Progenitor cell of endocrine pancreas (in vitro differentiated cells): ENCODE measurements around the gene EHD3. TPM values are rescaled to one million over a fixed set of nuclear protein-coding genes. Genes with fewer than 3 reads are reported as not detected.

Source experiments
- DNase-seq: peaks from one replicate; pipeline ENCODE4 v3.0.0; 2021; ENCODE audit warnings: low spot score; ENCODE audit not compliant: unreplicated experiment
- H3K27ac Mint-ChIP-seq: 2 replicates; pipeline ENCODE4 v1.8.0; 2021; ENCODE audit warnings: mild to moderate bottlenecking, moderate library complexity, mixed read lengths
- H3K27me3 Mint-ChIP-seq: 2 replicates; pipeline ENCODE4 v1.8.0; 2021; ENCODE audit warnings: mixed read lengths
- H3K36me3 Mint-ChIP-seq: 2 replicates; pipeline ENCODE4 v1.8.0; 2022; ENCODE audit warnings: mixed read lengths; ENCODE audit not compliant: insufficient read depth
- H3K4me1 Mint-ChIP-seq: 2 replicates; pipeline ENCODE4 v1.8.0; 2021; ENCODE audit warnings: low read depth, mixed read lengths
- H3K4me3 Mint-ChIP-seq: 2 replicates; pipeline ENCODE4 v1.8.0; 2021; ENCODE audit warnings: low read depth, mild to moderate bottlenecking, moderate library complexity, mixed read lengths
- H3K9me3 Mint-ChIP-seq: 2 replicates; pipeline ENCODE4 v1.8.0; 2021; ENCODE audit warnings: low read depth, mixed read lengths
- CTCF ChIP-seq: fragments of 200-600 bp; sonication (generic); IDR thresholded peaks from one replicate; pipeline ENCODE4 v1.5.0; 2021; ENCODE audit warnings: antibody characterized with exemption, mild to moderate bottlenecking; ENCODE audit not compliant: unreplicated experiment
- total RNA-seq: library from RNA; stranded (reverse); gene quantifications from 2 replicates; pipeline ENCODE4 v1.2.1, GENCODE V29; 2021

Gene EHD3
- total RNA-seq, 1 donor from 2014 or later: 7.0 TPM

DNA sequence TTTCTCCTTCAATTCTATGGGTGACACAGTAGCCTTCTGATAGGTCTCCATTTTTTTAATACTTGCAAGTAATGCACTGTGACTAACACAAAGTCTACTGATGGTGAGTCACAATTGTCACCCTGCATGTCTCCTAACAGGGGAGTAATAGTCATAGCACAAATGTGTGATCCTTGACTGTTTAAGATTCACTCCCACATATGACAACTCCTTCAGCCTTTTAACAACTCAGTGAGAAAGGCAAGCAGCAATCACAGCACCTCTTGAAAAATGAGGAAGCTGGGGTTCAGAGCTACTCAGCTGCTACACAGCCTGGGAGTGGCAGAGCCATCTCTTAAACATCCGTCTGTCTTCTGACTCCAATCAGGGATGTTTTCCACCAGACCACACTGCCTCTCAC lies 63.8 kb downstream of the EHD3 start:
- Mint-ChIP-seq H3K36me3 (no peaks in the 10 kb centered on the region), H3K27ac (no peak overlapping the region), H3K9me3 (no peaks in the 10 kb centered on the region), H3K4me3 (no peak overlapping the region), H3K4me1 (peaks cover 13% of the 10 kb centered on the region), H3K27me3 (peaks cover 6% of the 10 kb centered on the region)
- DNase-seq: no peak
- TF ChIP-seq CTCF: no peak

DNA sequence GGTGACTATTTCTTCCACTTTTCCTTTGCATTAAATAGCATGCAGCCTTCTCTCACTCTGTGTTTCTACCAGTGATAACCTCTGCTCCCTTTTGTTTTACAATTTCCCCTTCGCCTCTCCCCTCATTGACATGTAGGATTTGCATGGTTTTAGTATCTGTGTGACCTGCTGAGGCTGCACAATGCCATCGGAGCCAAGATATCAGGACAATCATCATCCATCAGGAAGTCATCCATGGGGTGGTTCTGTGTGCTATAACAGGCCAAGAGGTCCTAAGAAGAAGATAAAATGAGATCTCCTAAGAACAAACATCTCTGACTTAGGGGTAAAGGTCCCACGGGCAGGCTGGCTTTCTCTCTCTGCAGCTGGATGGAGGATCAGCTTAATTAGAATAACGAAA lies 65.6 kb downstream of the EHD3 start:
- peaks cover 13% of the 10 kb centered on the region for H3K4me1 Mint-ChIP-seq
- no peak overlapping the region for H3K4me3 Mint-ChIP-seq
- no peak for DNase-seq
- TF ChIP-seq CTCF: no peak
- H3K27ac Mint-ChIP-seq: no peak overlapping the region
- peaks cover 6% of the 10 kb centered on the region for H3K27me3 Mint-ChIP-seq
- no peaks in the 10 kb centered on the region for H3K36me3 Mint-ChIP-seq
- no peaks in the 10 kb centered on the region for H3K9me3 Mint-ChIP-seq

DNA sequence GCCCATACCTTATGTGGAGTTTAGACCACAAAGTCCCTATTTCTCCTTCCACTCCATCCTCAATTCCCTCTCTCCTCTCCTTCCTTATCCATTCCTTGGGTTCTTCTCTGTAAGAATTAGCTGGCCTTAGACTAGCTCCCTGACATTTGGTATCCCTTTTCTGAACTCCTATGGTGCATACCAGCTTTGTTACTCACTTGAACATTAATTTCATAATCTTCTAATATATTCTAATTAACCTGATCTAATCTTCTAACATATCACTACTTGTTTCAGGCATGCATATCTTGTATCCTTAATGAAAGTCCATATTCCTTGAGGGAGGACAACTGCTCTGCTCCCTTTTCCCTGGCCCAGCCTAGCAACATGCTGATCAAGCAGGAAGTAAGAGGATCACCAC lies 66.4 kb downstream of the EHD3 start:
- Mint-ChIP-seq H3K4me1 (peaks cover 13% of the 10 kb centered on the region), H3K27me3 (peaks cover 4% of the 10 kb centered on the region), H3K9me3 (no peaks in the 10 kb centered on the region), H3K4me3 (no peak overlapping the region), H3K36me3 (no peaks in the 10 kb centered on the region), H3K27ac (peak overlapping the region; percentile 43)
- DNase-seq: no peak
- TF ChIP-seq CTCF: no peak

- Mint-ChIP-seq H3K36me3 (no peaks in the 10 kb centered on the region), H3K27me3 (no peaks in the 10 kb centered on the region), H3K4me1 (peaks cover 13% of the 10 kb centered on the region), H3K4me3 (no peak overlapping the region), H3K9me3 (peaks cover 15% of the 10 kb centered on the region), H3K27ac (no peak overlapping the region)
- DNase-seq: no peak
- no peak for TF ChIP-seq CTCF
Observed at GRCh38 chr2:31302940-31303563, 69.1 kb downstream of the EHD3 start.

- H3K27me3 Mint-ChIP-seq: no peaks in the 10 kb centered on the region
- H3K36me3 Mint-ChIP-seq: no peaks in the 10 kb centered on the region
- TF ChIP-seq CTCF: no peak
- peaks cover 32% of the 10 kb centered on the region for H3K9me3 Mint-ChIP-seq
- no peak overlapping the region for H3K27ac Mint-ChIP-seq
- H3K4me3 Mint-ChIP-seq: no peak overlapping the region
- no peak for DNase-seq
- H3K4me1 Mint-ChIP-seq: peaks cover 4% of the 10 kb centered on the region
Observed at GRCh38 chr2:31304816-31305215, 70.9 kb downstream of the EHD3 start.
